Fibroblast of mammary gland (primary cell): ENCODE results near the gene MRFAP1.

Source experiments
- DNase-seq: peaks from one replicate; pipeline ENCODE4 v3.0.0-alpha.2; 2010; ENCODE audit warnings: low read depth
- H3K4me3 ChIP-seq: 2 replicates; pipeline ENCODE4 v1.5.1; 2011; ENCODE audit warnings: low read depth, mild to moderate bottlenecking, low read length, moderate library complexity; ENCODE audit not compliant: control insufficient read depth
- TF ChIP-seq, protein P1 (sequence below): conservative IDR thresholded peaks from 2 replicates; pipeline ENCODE4 v1.5.1; 2011; ENCODE audit warnings: low read depth, low read length, inconsistent platforms; ENCODE audit not compliant: control insufficient read depth, insufficient read depth

The MRFAP1 gene

DNA sequence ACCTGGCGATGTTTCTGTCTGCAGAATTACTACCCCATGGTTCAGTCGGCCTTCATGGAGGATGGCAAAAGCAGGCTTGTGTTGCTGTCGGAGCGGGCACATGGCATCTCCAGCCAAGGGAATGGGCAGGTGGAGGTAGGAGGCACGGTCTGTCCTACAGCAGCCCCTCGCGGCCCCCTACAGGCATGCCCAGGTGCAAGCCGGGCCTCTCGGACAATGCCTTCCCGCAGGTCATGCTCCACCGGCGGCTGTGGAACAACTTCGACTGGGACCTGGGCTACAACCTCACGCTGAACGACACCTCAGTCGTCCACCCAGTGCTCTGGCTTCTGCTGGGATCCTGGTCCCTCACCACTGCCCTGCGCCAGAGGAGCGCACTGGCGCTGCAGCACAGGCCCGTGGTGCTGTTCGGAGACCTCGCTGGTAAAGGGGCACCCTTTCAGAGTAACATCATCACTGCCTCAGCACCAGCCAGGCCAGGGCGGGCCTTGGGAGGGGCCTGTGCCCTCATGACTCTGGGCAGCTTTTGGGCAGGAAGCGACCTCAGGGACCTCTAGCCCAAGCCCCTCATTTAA is 29.5 kb upstream of the MRFAP1 start:
- H3K4me3 ChIP-seq, result no peak overlapping the region
- DNase-seq, result no peak
- TF ChIP-seq, protein P1, sequence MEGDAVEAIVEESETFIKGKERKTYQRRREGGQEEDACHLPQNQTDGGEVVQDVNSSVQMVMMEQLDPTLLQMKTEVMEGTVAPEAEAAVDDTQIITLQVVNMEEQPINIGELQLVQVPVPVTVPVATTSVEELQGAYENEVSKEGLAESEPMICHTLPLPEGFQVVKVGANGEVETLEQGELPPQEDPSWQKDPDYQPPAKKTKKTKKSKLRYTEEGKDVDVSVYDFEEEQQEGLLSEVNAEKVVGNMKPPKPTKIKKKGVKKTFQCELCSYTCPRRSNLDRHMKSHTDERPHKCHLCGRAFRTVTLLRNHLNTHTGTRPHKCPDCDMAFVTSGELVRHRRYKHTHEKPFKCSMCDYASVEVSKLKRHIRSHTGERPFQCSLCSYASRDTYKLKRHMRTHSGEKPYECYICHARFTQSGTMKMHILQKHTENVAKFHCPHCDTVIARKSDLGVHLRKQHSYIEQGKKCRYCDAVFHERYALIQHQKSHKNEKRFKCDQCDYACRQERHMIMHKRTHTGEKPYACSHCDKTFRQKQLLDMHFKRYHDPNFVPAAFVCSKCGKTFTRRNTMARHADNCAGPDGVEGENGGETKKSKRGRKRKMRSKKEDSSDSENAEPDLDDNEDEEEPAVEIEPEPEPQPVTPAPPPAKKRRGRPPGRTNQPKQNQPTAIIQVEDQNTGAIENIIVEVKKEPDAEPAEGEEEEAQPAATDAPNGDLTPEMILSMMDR, result no peak

DNA sequence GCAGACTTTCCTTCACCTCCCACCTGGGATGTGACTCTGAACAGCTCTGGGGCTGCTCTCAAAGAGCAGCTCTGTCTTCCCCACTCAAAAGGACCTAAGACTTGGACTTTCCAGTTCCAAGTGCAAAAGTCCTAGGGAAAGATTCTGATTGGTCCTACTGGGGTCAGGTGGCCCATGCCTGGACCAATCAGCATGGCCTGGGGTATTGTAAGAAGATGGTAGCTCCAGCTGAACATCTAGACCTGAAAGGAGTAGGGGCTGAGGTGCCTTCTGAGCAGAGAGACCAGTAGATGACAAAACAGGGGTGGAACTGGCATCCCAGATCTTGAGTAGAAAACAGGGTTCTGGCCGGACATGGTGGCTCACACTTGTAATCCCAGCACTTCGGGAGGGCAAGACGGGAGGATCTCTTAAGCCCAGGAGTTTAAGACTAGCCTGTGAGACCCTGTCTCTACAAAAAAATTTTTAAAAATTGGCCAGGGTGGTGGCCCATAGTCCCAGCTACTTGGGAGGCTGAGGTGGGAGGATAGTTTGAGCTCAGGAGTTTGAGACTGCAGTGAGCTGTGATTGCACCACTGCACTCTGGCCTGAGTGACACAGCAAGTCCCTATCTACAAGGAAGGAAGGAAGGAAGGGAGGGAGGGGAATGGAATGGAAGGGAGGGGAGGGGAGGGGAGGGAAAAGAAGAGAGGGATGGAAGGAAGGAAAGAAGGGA is 27.4 kb upstream of the MRFAP1 start:
- TF ChIP-seq, protein P1, result no peak
- H3K4me3 ChIP-seq, result no peak overlapping the region
- no peak for DNase-seq

GRCh38 chr4:6613676-6614651 is 26.5 kb upstream of the MRFAP1 start:
- no peak for DNase-seq
- TF ChIP-seq, protein P1, result no peak
- no peak overlapping the region for H3K4me3 ChIP-seq

- no peak for DNase-seq
- TF ChIP-seq, protein P1, result no peak
- no peak overlapping the region for H3K4me3 ChIP-seq
These were observed 25.7 kb upstream of the MRFAP1 start for GRCh38 chr4:6614701-6615230.

DNA sequence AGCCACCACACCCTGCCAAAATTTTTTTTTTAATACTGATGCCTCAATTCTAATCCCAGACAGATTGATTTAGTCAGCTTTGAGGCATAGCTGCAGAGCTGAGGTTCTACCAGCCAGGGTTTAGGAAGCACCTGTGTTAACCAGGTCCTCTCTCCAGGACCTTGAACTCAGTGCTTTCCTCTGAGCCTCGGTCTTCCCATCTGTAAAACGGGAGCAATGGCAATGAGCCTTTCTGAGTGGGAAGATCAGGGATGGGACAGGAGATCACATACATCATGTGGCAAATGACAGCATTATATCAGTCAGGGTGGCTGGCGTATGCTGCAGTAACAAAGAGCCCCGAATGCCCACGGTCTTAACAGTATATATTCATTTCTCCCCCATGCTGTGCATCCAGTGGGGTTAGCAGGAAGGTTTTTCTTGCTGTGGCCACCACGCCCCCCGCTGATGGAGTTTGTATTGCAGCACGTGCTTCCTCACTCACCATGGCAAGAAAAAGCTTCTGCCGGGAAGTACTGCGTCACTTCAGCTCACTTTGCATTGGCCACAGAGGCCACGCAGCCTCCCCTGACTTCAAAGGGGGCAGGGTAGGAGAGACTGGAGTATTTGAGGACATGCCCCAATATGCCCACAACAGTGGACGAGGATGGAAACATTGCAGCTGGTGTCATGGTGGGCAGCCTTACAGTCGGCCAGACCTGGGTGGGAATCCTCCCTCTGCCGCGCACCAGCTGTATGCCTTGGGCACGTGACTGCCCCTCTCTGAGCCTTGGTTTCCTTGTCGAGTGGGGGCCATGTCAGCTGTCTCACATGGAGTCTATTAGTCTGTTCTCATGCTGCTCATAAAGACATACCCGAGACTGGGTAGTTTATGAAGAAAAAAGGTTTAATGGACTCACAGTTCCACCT is 24.1 kb upstream of the MRFAP1 start:
- TF ChIP-seq, protein P1, result no peak
- no peak overlapping the region for H3K4me3 ChIP-seq
- no peak for DNase-seq
